ENCODE measurements around the gene PEMT. TPM values are rescaled to one million over a fixed set of nuclear protein-coding genes. Genes with fewer than 3 reads are reported as not detected.

The PEMT gene
- total and polyA plus RNA-seq, 12 donors: 19.7 to 141 (median 65.3) TPM

- H3K27me3 ChIP-seq: no peaks in the 10 kb centered on the region
- no peak for DNase-seq
- H3K27ac ChIP-seq: peak overlapping the region in 1 of 5 donors; percentile 75
- 94 to 97% (median 95%) methylated on average over 3 to 8 of the region's 8 CpGs for WGBS, 4 donors
- intact Hi-C loops (cut with DNase I): no loop called here
- H3K4me1 ChIP-seq (replicated peaks in 1 of 2): peaks cover 6 to 7% of the 10 kb centered on the region in 2 donors
- no peak for TF ChIP-seq CTCF (IDR thresholded peaks at IDR 0.05)
- no peak overlapping the region for H3K4me3 ChIP-seq
- no peaks in the 10 kb centered on the region for H3K9me3 ChIP-seq (replicated peaks in 1 of 3)
- no peaks in the 10 kb centered on the region for H3K36me3 ChIP-seq (replicated peaks in 1 of 2)
These were observed 11.8 kb downstream of the PEMT start for GRCh38 chr17:17579691-17580090.

- Histone ChIP-seq H3K4me3 (no peak overlapping the region), H3K36me3 (replicated peaks in 1 of 2) (no peaks in the 10 kb centered on the region), H3K9me3 (replicated peaks in 1 of 3) (no peaks in the 10 kb centered on the region), H3K27me3 (no peaks in the 10 kb centered on the region), H3K27ac (peak overlapping the region in 1 of 5 donors; percentile 84), H3K4me1 (replicated peaks in 1 of 2) (peaks cover 6 to 7% of the 10 kb centered on the region in 2 donors)
- DNase-seq: no peak
- intact Hi-C loops (cut with DNase I): no loop called here
- TF ChIP-seq POLR2A (IDR thresholded peaks at IDR 0.05): no peak
- no peak for TF ChIP-seq CTCF (IDR thresholded peaks at IDR 0.05)
- 91 to 92% (median 92%) methylated on average over 17 of the region's 17 CpGs for WGBS, 4 donors
These were observed 14.1 kb downstream of the PEMT start for GRCh38 chr17:17577373-17577772.

- no peaks in the 10 kb centered on the region for H3K36me3 ChIP-seq (replicated peaks in 1 of 2)
- no peaks in the 10 kb centered on the region for H3K27me3 ChIP-seq
- H3K9me3 ChIP-seq (replicated peaks in 1 of 3): no peaks in the 10 kb centered on the region
- intact Hi-C loops (cut with DNase I): no loop called here
- H3K4me3 ChIP-seq: no peak overlapping the region
- DNase-seq: no peak
- 85 to 90% (median 88%) methylated on average over 6 to 13 of the region's 13 CpGs for WGBS, 4 donors
- no peak for TF ChIP-seq POLR2A (IDR thresholded peaks at IDR 0.05)
- no peak for TF ChIP-seq CTCF (IDR thresholded peaks at IDR 0.05)
- peak overlapping the region in 1 of 5 donors; percentile 84 for H3K27ac ChIP-seq
- peaks cover 6 to 7% of the 10 kb centered on the region in 2 donors for H3K4me1 ChIP-seq (replicated peaks in 1 of 2)
These were observed 14.7 kb downstream of the PEMT start for GRCh38 chr17:17576772-17577234.

GRCh38 chr17:17575360-17576251 is 15.9 kb downstream of the PEMT start:
- intact Hi-C loops (cut with DNase I): no loop called here
- Histone ChIP-seq H3K27me3 (no peaks in the 10 kb centered on the region), H3K4me1 (replicated peaks in 1 of 2) (peaks cover 1 to 10% of the 10 kb centered on the region in 2 donors), H3K36me3 (replicated peaks in 1 of 2) (no peaks in the 10 kb centered on the region), H3K4me3 (no peak overlapping the region), H3K27ac (peak overlapping the region in 2 of 5 donors; percentile 35 to 84), H3K9me3 (replicated peaks in 1 of 3) (no peaks in the 10 kb centered on the region)
- no peak for DNase-seq
- TF ChIP-seq CTCF (IDR thresholded peaks at IDR 0.05): no peak
- TF ChIP-seq POLR2A (IDR thresholded peaks at IDR 0.05): no peak
- WGBS, 4 donors: 70 to 84% (median 75%) methylated on average over 8 to 16 of the region's 16 CpGs

Measured in adrenal gland (tissue), 12 donors.